Heart right ventricle (tissue), 16 donors: ENCODE results near the gene SPEM3. TPM values are rescaled to one million over a fixed set of nuclear protein-coding genes. Genes with fewer than 3 reads are reported as not detected.
A peak's percentile ranks its signal among the peaks of the same experiment; 100 is the strongest.

ENCODE experiments used
- ATAC-seq, 8 donors: fragments of 200-7000 bp; cut with Tn5 transposase; one replicate each; pipeline ENCODE4 v1.9.1; 2020; ENCODE audit warnings: mild to moderate bottlenecking in 8 of 8, moderate library complexity in 8 of 8, moderate number of reproducible peaks in 1 of 8
- DNase-seq, 2 donors: peaks; one replicate each; pipeline ENCODE4 v3.0.0-alpha.2; 2020
- H3K27ac ChIP-seq, 10 donors: fragments of 200-600 bp; sonication (generic) in 2 of 10; one replicate each; pipeline versions ENCODE4 v1.5.0 to v1.8.0; 2020 to 2022; ENCODE audit warnings: mild to moderate bottlenecking in 3 of 10
- H3K27me3 ChIP-seq, 7 donors: fragments of 200-600 bp; one replicate each; pipeline ENCODE4 v1.8.0; 2021 to 2022; ENCODE audit warnings: mild to moderate bottlenecking in 2 of 7
- H3K36me3 ChIP-seq, 9 donors: fragments of 200-600 bp; sonication (generic) in 1 of 9; one replicate each; pipeline versions ENCODE4 v1.5.0 to v1.8.0; 2020 to 2022; ENCODE audit warnings: mild to moderate bottlenecking in 2 of 9
- H3K4me1 ChIP-seq, 9 donors: fragments of 200-600 bp; sonication (generic) in 1 of 9; one replicate each; pipeline versions ENCODE4 v1.5.0 to v1.8.0; 2020 to 2022; ENCODE audit warnings: mild to moderate bottlenecking in 4 of 9
- H3K4me3 ChIP-seq, 10 donors: fragments of 200-600 bp; sonication (generic) in 2 of 10; one replicate each; pipeline versions ENCODE4 v1.5.0 to v1.8.0; 2020 to 2022; ENCODE audit warnings: mild to moderate bottlenecking in 7 of 10, moderate library complexity in 2 of 10
- H3K9me3 ChIP-seq, 11 donors: fragments of 200-600 bp in 10 of 11; sonication (generic) in 2 of 11; one replicate each; pipeline versions ENCODE4 v1.5.0 to v1.8.0; 2013 to 2022; ENCODE audit warnings: mild to moderate bottlenecking in 2 of 11, control low read depth in 1 of 11, moderate library complexity in 1 of 11
- WGBS, 2 donors: extraction: QIAGEN DNeasy Blood & Tissue Kit; methylation state at CpG; one replicate each; pipeline ENCODE4 v1.1.7; 2013; ENCODE audit warnings: inconsistent platforms in 1 of 2; 5-methylcytosine and 5-hydroxymethylcytosine counted together
- intact Hi-C, 10 donors: fragments of 100-400 bp; cut with DNase I; formaldehyde crosslinking; loops; one replicate each; pipeline versions ENCODE4 v1.11.1 to v1.14.2; 2022
- polyA plus RNA-seq, 2 donors: library from polyadenylated mRNA; stranded (reverse); fragments of 200-250 nt; gene quantifications; one replicate each; pipeline ENCODE4 v1.2.3, GENCODE V29; 2013
- total RNA-seq, 10 donors: library from RNA; stranded (reverse); fragmentation: NEBNext Ultra II Directional in 3 of 10; extraction: Animal tissue kit (Norgen Biotek cat#: 25700) in 3 of 10; gene quantifications; one replicate each; pipeline versions ENCODE4 v1.2.1 to v1.2.4, GENCODE V29; 2021 to 2023
- TF ChIP-seq, protein P1 (sequence below), 9 donors: fragments of 200-600 bp; sonication (generic) in 2 of 9; IDR thresholded peaks; one replicate each; pipeline versions ENCODE4 v1.5.0 to v1.8.0; 2021 to 2022; ENCODE audit warnings: antibody characterized with exemption in 9 of 9, mild to moderate bottlenecking in 5 of 9, moderate library complexity in 1 of 9
- donor health status: Arrhythmogenic right ventricular cardiomyopathy.
- donor health status: ischemic (EF 13 %, LVEDD 7.1; RV severe dilation, severe dysfunction).
- donor health status: healthy with polysubstance abuse.
- donor health status: DM: no; HTN: yes; CAD: no.
- donor health status: DM: no; HTN: no; CAD: no.
- donor health status: ischemic (EF 25% LVEDD 6.9; RV normal size, moderate dysfunction).
- donor health status: ischemic (EF 25% LVEDD 5.7; RV mildly dilated, moderate dysfunction).
- donor health status: healthy.
- donor health status: DM: yes; HTN: yes; CAD: no.
- donor health status: Ischemic cardiomyopathy.
- donor health status: ischemic (EF 35%, LVEDD 5.7; RV mildly dilated, moderate dysfunction).
- donor health status: nonischemic (EF 11% LVEDD 7.7; RV severe dilation, severe dysfunction).
- donor health status: DM: yes; HTN: yes; CAD: no.
- donor health status: PGD.
- donor health status: ischemic (EF 29% LVEDD 5.4; RV normal size, mild dysfunction).
- donor health status: nonischemic (EF 23%, LVEDD 6.1; RV moderate dilation, normal function).

Gene SPEM3
- total and polyA plus RNA-seq, 12 donors = not detected

DNA sequence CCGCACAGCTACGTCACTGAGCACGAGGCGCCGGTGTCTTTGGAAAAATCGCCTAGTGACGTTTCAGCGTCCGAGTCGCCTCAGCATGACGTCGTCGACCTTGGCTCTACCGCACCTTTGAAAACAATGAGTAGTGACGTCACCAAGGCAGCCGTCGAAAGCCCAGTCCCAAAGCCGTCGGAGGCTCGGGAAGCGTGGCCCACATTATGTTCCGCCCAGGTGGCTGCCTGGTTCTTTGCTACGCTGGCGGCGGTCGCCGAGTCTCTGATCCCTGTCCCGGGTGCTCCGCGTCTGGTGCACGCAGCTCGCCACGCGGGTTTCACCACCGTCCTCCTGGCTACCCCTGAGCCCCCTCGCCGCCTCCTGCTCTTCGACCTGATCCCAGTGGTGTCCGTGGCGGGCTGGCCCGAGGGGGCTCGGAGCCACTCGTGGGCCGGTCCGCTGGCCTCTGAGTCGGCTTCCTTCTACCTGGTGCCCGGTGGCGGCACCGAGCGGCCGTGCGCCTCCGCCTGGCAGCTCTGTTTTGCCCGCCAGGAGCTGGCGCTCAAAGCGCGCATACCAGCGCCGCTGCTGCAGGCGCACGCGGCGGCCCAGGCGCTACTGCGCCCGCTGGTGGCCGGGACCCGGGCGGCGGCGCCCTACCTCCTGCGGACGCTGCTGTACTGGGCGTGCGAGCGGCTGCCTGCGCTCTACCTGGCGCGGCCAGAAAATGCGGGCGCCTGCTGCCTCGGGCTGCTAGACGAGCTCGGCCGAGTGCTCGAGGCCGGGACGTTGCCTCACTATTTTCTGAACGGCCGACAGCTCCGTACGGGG, 8.1 kb downstream of the SPEM3 start:
- Histone ChIP-seq H3K9me3 (no peaks in the 10 kb centered on the region), H3K4me3 (peak overlapping the region in 9 of 10 donors; percentile 36 to 66 (median 54)), H3K27ac (peak overlapping the region; percentile 36 to 78 (median 62)), H3K36me3 (no peaks in the 10 kb centered on the region), H3K4me1 (peaks cover 24 to 65% (median 52%) of the 10 kb centered on the region in 9 donors), H3K27me3 (peaks cover 0 to 39% (median 12%) of the 10 kb centered on the region in 7 donors)
- intact Hi-C loops = loop anchor here (1.0 to 10.0 kb wide), 15 partner anchors 34 to 151 kb away; partner anchors contain the start of genes KCTD11 (in 5 of the 10), SENP3 (in 4 of the 10), TMEM95 (in 4 of the 10) and ZBTB4 (in 3 of the 10)
- WGBS, 2 donors = 4 to 6% methylated on average over 87 to 92 of the region's 92 CpGs
- peak; percentile 64 to 84 (median 78) for ATAC-seq
- DNase-seq = peak; percentile 70 to 83
- TF ChIP-seq, protein P1, sequence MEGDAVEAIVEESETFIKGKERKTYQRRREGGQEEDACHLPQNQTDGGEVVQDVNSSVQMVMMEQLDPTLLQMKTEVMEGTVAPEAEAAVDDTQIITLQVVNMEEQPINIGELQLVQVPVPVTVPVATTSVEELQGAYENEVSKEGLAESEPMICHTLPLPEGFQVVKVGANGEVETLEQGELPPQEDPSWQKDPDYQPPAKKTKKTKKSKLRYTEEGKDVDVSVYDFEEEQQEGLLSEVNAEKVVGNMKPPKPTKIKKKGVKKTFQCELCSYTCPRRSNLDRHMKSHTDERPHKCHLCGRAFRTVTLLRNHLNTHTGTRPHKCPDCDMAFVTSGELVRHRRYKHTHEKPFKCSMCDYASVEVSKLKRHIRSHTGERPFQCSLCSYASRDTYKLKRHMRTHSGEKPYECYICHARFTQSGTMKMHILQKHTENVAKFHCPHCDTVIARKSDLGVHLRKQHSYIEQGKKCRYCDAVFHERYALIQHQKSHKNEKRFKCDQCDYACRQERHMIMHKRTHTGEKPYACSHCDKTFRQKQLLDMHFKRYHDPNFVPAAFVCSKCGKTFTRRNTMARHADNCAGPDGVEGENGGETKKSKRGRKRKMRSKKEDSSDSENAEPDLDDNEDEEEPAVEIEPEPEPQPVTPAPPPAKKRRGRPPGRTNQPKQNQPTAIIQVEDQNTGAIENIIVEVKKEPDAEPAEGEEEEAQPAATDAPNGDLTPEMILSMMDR (IDR thresholded peaks at IDR 0.05) = peak; percentile 58 to 98 (median 86)

DNA sequence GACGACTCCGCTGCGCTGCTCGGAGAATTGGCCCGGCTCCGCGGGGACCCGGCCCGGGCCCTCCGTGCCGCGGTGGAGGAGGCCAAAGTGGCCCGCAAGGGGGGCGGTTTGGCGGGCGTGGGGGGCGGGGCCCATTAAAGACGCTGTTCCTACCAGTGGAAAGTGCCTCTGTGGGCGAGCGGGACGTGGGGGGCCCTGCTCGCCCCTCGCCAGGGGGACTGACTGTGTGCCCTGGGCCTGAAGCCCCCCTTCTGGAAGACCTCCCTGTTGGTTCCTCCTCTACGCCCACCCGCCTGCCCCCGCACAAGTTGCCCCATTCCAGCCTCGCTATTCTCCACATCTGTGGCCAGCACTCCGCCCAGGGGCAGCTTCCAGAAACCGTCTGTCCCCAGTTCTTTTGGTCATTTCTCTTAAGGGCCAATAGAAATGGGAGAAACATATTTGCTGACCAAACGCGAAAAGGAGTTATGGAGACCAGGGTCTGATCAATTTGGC, 8.8 kb downstream of the SPEM3 start:
- peak in 2 of 8 donors; percentile 1 to 5 for ATAC-seq
- intact Hi-C loops = loop anchor here (1.0 to 10.0 kb wide), 15 partner anchors 35 to 150 kb away; partner anchors contain the start of genes KCTD11 (in 5 of the 10), SENP3 (in 4 of the 10), TMEM95 (in 4 of the 10) and ZBTB4 (in 3 of the 10)
- TF ChIP-seq, protein P1 (IDR thresholded peaks at IDR 0.05) = no peak

DNA sequence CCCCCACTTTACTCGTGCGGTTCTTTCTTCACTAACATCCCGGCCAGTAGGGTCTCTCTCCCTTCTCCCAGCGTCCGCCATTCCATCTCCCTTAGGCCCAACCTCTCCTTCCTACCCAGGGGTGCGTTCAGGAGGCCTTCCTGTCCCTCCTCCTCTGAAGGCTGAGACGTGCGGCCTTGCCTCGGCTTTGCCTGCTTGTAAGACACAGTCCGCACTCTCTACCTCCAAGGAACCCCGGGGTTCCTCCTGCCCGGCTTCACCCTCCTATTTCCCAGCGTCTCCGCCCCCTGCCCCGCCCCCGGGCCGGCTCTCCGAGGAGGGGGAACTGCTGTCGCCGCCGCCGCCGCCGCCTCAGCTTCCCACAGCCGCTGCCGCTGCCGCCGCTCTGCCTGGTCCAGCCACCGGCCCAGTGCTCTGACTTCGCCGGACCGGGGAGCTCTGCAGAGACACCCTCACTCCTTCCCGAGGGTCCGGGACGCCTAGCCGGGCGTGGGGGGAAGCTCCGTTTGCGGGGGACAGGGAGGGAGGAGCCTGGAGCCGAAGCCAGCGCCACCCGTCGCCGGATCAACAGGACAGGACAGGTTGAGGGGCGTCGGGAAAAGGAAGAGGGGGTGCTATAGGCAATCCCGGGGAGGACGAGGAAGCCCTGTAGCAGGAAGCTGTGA, 9.4 kb downstream of the SPEM3 start:
- peak overlapping the region in 8 of 10 donors; percentile 37 to 78 (median 69) for H3K27ac ChIP-seq
- 10 to 14% methylated on average over 48 of the region's 48 CpGs for WGBS, 2 donors
- no peaks in the 10 kb centered on the region for H3K9me3 ChIP-seq
- peaks cover 24 to 65% (median 52%) of the 10 kb centered on the region in 9 donors for H3K4me1 ChIP-seq
- ATAC-seq (peak; percentile 5 to 28 (median 18)), DNase-seq (peak; percentile 74 to 82)
- H3K27me3 ChIP-seq = peaks cover 0 to 42% (median 12%) of the 10 kb centered on the region in 7 donors
- H3K36me3 ChIP-seq = no peaks in the 10 kb centered on the region
- intact Hi-C loops = loop anchor here (1.0 to 10.0 kb wide), 17 partner anchors 16 to 149 kb away; partner anchors contain the start of genes KCTD11 (in 5 of the 10), SENP3 (in 4 of the 10), TMEM95 (in 4 of the 10) and ZBTB4 (in 3 of the 10)
- TF ChIP-seq, protein P1 (IDR thresholded peaks at IDR 0.05) = no peak
- peak overlapping the region in 9 of 10 donors; percentile 43 to 66 (median 54) for H3K4me3 ChIP-seq

More for the DNA sequence above, 8.8 kb downstream of the SPEM3 start:
- Histone ChIP-seq H3K36me3 (no peaks in the 10 kb centered on the region), H3K4me1 (peaks cover 24 to 65% (median 52%) of the 10 kb centered on the region in 9 donors), H3K27ac (peak overlapping the region in 8 of 10 donors; percentile 37 to 78 (median 68)), H3K4me3 (peak overlapping the region in 9 of 10 donors; percentile 43 to 66 (median 54)), H3K9me3 (no peaks in the 10 kb centered on the region), H3K27me3 (peaks cover 0 to 42% (median 12%) of the 10 kb centered on the region in 7 donors)
- 23 to 25% methylated on average over 31 of the region's 31 CpGs for WGBS, 2 donors
- DNase-seq = no peak
